Measurements from ENCODE around the gene GPRC6A.

DNA sequence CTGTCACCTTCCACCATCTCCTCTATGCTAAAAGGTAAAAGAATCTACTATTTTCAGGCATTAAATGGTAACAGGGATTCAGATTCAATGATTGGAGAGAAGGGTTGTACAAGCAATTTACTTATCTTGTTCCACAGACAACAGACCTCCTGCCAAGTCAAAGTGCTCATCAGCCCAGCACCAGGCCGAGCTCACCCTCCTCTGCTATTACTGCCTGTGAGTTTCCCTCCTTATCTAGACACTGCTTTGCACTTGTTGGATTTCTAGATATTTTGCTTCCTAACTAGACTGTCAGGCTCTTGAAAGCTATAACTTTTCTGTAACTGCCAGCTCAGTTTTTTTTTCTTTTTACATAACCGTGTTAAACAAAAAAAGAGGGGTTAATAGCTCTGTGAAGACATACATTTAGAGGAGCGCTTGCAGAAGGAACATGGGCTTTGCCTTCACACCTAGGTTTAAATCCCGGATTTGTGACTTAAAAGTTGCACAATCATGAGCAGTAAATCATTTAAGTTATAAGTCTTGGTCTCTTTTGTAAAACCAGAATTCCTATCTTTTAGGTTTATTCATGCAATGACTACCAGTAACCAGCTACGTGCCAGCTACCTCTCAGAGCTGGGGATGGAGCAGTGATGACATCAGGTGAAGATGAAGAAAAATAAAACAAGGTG lies 62.2 kb downstream of the GPRC6A start:
- TF ChIP-seq, protein P1, sequence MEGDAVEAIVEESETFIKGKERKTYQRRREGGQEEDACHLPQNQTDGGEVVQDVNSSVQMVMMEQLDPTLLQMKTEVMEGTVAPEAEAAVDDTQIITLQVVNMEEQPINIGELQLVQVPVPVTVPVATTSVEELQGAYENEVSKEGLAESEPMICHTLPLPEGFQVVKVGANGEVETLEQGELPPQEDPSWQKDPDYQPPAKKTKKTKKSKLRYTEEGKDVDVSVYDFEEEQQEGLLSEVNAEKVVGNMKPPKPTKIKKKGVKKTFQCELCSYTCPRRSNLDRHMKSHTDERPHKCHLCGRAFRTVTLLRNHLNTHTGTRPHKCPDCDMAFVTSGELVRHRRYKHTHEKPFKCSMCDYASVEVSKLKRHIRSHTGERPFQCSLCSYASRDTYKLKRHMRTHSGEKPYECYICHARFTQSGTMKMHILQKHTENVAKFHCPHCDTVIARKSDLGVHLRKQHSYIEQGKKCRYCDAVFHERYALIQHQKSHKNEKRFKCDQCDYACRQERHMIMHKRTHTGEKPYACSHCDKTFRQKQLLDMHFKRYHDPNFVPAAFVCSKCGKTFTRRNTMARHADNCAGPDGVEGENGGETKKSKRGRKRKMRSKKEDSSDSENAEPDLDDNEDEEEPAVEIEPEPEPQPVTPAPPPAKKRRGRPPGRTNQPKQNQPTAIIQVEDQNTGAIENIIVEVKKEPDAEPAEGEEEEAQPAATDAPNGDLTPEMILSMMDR (IDR thresholded peaks at IDR 0.05; ENCODE audit: borderline replicate concordance, extremely low read depth, low read length, poor library complexity, severe bottlenecking) = no peak
- no peak for TF ChIP-seq EZH2 (IDR thresholded peaks at IDR 0.05; ENCODE audit: borderline replicate concordance, low read depth, low read length, severe bottlenecking)

Data from DND-41 (cell line).